ENCODE measurements around the gene BFAR.
"Not testable (repeated sequence)": the region's sequence is repeated elsewhere in the genome, so short reads cannot be mapped to it uniquely, and the experiment has no call there.

Gene BFAR

DNA sequence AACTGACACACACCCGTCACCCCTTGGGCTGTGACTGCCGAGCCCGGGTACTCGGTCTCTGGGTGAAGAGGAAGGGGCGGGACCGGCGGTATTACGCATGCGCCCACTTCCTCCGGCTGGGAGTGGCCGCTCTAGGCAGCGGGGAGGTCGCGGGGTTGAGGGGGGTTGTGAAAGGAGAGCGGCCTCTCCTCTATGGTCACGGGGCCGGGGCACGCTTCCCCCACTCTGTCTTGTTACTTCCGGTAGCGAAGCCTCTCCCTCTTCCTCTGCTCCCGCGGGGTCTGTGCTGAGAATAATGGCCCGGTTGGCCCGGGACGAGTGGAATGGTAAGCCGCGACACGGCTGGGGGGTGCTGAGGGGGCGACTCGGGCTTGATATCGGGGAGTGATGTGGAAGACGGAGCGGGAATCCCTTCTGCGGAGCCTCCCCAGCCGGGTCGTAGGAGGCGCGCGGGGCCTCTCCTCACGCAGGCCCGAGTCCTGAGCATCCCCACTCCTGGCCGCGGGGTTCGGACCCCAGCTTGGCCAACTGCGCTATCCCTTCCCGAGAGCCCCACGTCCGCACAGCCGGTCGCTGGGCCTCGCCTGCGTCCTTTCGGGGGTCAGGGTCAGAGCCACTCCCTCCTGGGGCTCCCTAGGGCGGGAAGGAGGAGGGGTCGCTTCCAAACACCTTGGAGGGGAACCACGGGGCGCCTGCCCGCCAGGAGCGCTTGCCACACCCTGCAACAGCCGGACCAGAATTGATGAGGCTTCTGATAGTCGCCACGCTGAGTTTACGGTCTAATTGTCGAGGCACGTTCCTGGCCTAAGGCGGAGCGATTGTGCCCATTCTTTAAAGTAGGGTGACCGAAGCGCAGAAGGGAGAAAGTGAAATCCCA is at the start of gene BFAR:
TSS of gene BFAR (plus strand) at position 259 of the 877 bp plus-strand sequence. CDS start 11,396 bp downstream, outside the sequence.
- peak; percentile 70 for DNase-seq (ENCODE audit: low read depth)

DNA sequence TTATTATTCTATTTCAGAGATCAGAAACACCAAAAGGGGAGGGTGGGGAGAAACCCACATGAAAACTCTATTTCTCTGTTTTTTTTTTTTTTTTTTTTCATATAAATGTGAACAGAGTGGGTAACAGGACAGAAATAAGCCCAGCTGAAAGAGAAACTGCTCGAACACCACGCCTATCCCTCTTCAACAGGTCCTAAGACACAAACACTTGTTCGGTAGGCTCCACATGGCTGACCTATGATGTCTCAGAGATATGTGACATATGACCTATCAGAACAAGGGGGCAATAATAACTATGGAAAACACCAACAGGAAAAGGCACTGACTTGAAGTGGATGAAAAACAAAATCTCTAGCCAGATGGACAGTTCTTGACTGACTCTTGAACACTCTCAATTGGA is 47.5 kb upstream of the BFAR start:
- DNase-seq (ENCODE audit: low read depth): no peak

- DNase-seq (ENCODE audit: low read depth): no peak
Observed at GRCh38 chr16:14586637-14587305, 46.0 kb upstream of the BFAR start.

DNA sequence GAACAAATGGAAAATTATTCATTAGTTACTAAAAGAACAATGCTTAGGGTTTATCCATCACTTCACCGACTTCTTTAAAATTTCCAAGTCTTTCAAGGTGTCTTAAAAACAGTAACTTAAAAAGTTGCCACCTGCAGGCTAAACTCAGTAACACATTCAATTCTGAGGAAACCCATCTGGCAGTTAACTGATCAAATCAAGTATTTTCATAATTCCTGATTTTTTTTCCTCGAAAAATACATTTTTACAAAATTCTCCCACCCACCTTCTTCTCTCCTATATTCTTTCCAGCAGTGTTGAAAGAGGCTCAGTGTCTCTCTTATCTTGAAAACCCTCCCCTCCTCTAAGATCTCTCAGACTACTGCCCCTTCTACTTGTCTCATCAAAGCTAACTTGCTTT is 32.6 kb upstream of the BFAR start:
- peak; percentile 13 for DNase-seq (ENCODE audit: low read depth)

DNA sequence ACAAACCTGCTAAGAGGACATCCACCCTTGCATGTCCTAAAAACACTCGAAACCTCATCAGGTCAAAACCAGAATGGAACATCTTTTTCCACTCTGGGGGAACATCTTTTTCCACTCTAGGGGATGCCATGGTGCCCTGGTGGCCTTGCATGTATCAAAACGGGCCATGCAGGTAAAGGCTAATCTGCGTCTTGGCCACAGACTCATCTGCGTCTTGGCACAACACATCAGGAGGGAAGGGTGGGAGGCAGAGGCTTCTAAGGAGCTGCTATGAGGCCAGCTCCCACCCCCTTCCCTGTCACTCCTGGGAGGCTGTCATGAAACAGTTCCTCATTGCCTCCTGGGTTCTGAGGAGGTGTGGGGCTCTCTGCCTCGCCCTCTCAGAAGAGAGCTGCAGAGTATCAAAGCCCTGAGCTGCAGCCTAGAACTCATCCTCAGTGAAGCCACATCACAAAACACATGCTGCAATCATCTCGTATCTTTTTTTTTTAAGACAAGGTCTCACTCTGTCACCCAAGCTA is 30.2 kb upstream of the BFAR start:
- DNase-seq (ENCODE audit: low read depth): no peak

DNA sequence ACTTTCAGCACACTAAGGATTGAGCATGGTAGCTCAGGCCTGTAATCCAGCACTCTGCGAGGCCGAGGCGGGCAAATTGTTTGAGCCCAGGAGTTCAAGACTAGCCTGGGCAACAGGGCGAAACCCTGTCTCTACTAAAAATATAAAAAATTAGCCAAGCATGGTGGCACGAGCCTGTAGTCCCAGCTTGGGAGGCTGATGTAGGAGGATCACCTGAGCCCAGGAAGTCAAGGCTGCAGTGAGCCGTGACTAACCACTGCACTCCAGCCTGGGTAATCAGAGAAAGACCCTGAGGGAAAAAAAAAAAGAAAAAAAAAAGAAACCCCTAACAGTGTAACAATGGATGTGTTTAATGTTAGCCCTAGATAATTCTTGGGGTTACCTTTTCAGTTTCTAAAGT is 26.6 kb upstream of the BFAR start:
- no peak for DNase-seq (ENCODE audit: low read depth)

- no peak for DNase-seq (ENCODE audit: low read depth)
Observed at GRCh38 chr16:14608111-14608566, 24.6 kb upstream of the BFAR start.

DNA sequence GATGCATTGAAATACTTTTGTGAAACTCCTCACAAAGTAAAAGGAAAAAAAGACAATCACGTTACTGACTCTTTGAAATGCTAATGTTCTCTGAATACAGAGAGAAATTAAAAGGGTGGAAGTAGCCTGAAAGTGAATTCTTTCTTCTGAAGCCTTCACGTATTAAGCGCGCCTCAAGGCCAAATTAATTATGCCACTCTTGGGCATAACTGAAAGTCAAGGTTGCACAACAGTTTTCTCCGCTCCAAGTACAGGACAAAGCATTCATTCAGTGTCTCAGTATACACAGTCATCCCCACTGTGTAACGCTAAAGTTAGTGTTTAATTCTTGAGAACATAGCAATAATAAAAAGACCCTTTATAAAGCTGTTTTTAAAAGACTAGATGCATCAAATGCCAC is 24.1 kb upstream of the BFAR start:
- no peak for DNase-seq (ENCODE audit: low read depth)

- DNase-seq (ENCODE audit: low read depth): no peak
Observed at GRCh38 chr16:14609716-14610115, 23.0 kb upstream of the BFAR start.

GRCh38 chr16:14611660-14612059 is 21.1 kb upstream of the BFAR start:
- DNase-seq (ENCODE audit: low read depth): no peak

- DNase-seq (ENCODE audit: low read depth): no peak
Observed at GRCh38 chr16:14613991-14614390, 18.8 kb upstream of the BFAR start.

GRCh38 chr16:14616280-14616679 is 16.5 kb upstream of the BFAR start:
- DNase-seq (ENCODE audit: low read depth): no peak

- no peak for DNase-seq (ENCODE audit: low read depth)
Observed at GRCh38 chr16:14618566-14618965, 14.2 kb upstream of the BFAR start.

DNA sequence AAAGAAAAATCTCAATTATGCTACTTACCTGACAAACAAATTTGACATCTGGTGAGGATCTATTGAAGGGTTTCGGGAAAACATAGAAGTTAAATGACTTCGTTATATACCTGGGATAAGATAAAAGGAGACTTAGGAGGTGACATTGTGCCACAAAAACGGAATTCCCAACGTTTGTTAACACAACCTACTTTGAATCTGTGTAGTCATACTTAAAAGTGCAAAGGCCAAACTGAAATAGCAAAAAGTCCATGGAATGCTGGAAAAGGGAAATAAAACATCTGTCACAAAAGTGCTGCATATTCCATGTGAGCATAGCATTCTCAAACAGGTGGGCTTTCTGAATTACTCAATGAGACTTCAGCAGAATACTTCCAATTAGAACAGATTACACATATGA is 5.7 kb upstream of the BFAR start:
- DNase-seq (ENCODE audit: low read depth): no peak

DNA sequence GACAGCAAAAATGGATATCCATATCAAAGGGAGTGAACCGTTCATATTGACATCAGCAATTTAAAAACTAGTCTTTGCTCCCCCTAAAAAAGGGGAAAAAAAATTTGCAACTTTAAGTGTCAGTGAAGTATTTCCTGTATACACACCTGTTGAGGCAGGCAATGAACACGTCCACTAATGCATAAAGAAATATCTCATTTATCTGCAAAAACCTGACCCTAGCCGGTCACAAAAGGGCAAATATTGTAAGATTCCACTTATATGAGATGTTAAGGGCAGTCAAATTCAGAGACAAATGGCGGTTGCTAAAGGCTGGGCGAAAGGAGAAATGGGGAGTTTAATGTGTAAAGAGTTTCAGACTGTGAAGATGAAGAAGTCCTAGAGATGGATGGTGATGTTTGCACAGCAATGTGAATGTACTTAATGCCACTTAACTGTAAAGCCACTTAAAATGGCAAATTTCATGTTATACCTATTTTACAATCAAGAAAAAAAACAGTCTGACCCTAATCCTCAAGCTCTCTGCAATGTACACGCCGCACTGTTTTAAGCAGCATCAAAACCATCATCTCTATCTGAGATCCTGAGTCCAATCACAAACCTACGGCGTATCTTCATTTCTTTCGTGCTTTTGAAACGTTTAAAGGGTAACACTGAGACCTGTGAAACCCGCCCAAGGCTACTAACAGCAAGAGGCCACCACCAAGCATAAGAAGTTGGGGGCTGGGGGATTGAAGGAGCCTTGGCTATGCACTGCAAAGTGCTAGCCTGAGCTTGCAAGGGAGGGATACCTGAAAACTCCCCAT is 3.7 kb upstream of the BFAR start:
- no peak for DNase-seq (ENCODE audit: low read depth)

- DNase-seq (ENCODE audit: low read depth): no peak
Observed at GRCh38 chr16:14629612-14629918, 3.2 kb upstream of the BFAR start.

DNA sequence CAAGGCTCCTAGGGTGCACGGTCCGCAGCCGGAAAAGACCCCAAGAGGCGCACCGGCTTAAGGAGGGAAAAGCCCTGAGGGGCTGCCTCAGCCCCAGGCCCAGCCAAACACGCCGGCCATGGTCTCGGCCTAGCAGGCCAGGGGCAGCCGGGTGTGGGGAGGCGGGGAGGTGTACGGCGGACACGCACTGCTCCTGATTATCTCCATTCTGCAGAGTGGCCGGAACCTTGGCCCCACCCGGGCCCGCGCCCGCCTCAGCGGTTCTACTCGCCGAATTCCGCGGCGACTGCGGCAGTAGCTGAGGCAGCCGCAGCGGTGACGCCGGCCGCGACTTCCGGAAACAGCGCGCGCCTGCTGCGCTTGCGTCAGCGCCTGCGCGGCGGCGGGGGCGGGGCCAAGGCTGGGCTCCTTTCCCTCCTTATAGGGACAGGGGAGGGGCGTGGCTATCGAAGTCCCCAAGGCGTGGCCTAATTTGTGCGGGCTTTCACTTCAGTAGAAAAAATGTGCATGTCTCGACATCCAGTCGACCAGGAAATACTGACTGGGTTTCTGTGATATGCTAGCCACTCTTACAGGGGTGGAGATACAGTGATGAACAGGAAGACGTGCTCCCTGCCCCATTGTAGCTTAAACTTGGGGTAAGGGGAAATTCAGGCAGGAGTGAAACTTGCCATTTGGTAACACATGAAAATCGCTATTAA is 2.7 kb upstream of the BFAR start, which contains the start of gene PARN:
TSS of gene PARN (minus strand) at position 342 of the 701 bp plus-strand sequence. CDS start at position 207, 135 bp downstream.
- DNase-seq (ENCODE audit: low read depth): peak; percentile 87

DNA sequence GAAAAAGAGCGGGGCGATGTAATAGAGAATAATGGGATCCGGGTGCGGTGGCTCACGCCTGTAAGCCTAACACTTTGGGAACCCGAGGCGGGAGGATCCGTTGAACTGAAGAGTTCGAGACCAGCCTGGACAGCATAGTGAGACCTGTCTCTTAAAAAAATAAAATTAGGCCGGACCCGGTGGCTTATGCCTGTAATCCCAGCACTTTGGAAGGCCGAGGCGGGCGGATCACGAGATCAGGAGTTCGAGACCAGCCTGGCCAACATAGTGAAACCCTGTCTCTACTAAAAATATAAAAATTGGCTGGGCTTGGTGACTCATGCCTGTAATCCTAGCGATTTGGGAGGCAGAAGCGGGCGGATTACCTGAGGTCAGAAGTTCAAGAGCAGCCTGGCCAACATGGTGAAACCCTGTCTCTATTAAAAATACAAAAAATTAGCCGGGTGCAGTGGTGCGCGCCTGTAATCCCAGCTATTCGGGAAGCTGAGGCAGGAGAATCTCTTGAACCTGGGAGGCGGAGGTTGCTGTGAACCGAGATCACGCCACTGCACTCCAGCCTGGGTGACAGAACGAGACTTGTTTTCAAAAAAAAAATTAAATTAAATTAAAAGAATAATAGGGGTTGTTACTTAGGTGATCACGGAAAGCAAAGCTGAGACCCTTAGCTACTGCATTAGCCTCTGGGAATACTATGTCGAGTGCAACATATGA is 2.0 kb upstream of the BFAR start:
- not testable (repeated sequence) for DNase-seq (ENCODE audit: low read depth)

- DNase-seq (ENCODE audit: low read depth): no peak
Observed at GRCh38 chr16:14634389-14634725, 1.6 kb downstream of the BFAR start.

GRCh38 chr16:14635395-14636165 is 2.8 kb downstream of the BFAR start:
- no peak for DNase-seq (ENCODE audit: low read depth)
